OCI-LY7 (cell line): ENCODE measurements around the gene THPO. TPM values are rescaled to one million over a fixed set of nuclear protein-coding genes. Genes with fewer than 3 reads are reported as not detected.

Experiments used
- BruUV-seq: library from RNA; stranded (reverse); fragments of 400-500 nt; replicated peaks from 2 replicates; lab custom pipeline; 2021; lab: Mats Ljungman, UMichigan
- CTCF ChIA-PET: fragments of 300-600 bp; sonication (Branson Sonifier 250); formaldehyde crosslinking; loops from one replicate; lab custom pipeline; 2022; ENCODE audit warnings: antibody characterized with exemption; ENCODE audit not compliant: unreplicated experiment; lab: Charles Lee
- POLR2A ChIA-PET: fragments of 300-600 bp; sonication (Branson Sonifier 250); formaldehyde crosslinking; loops from one replicate; lab custom pipeline; 2022; ENCODE audit warnings: antibody characterized with exemption; lab: Charles Lee
- DNase-seq: peaks from one replicate; pipeline ENCODE4 v3.0.0-alpha.2; 2015; ENCODE audit warnings: low spot score
- H2AFZ ChIP-seq: fragments of 200-600 bp; sonication (generic), shearing (Covaris generic); 2 replicates; pipeline ENCODE4 v1.6.1; 2014; ENCODE audit warnings: mild to moderate bottlenecking, antibody characterized with exemption, low read length, moderate library complexity
- H3K27ac ChIP-seq: fragments of 200-600 bp; sonication (generic); 2 replicates; pipeline ENCODE4 v1.5.1; 2014; ENCODE audit warnings: mixed run types, low read depth, mild to moderate bottlenecking, moderate library complexity, low read length, inconsistent platforms; ENCODE audit not compliant: poor library complexity, severe bottlenecking
- H3K36me3 ChIP-seq: fragments of 200-600 bp; sonication (generic); 2 replicates; pipeline ENCODE4 v1.6.1; 2014; ENCODE audit warnings: mild to moderate bottlenecking, antibody characterized with exemption, low read length, moderate library complexity, mixed read lengths; ENCODE audit not compliant: insufficient read depth
- H3K4me1 ChIP-seq: fragments of 200-600 bp; sonication (generic); 2 replicates; pipeline ENCODE4 v1.5.1; 2014; ENCODE audit warnings: mild to moderate bottlenecking, low read length; ENCODE audit not compliant: insufficient read depth, poor library complexity, severe bottlenecking
- H3K4me2 ChIP-seq: fragments of 200-600 bp; sonication (generic); 2 replicates; pipeline ENCODE4 v1.6.1; 2014; ENCODE audit warnings: mild to moderate bottlenecking, low read length
- H3K4me3 ChIP-seq: fragments of 200-600 bp; sonication (generic); 2 replicates; pipeline ENCODE4 v1.5.1; 2014; ENCODE audit warnings: mild to moderate bottlenecking, low read depth, low read length; ENCODE audit not compliant: poor library complexity, severe bottlenecking
- H3K79me2 ChIP-seq: fragments of 200-600 bp; sonication (generic); 2 replicates; pipeline ENCODE4 v1.6.1; 2016; ENCODE audit warnings: low read depth, mild to moderate bottlenecking, low read length, moderate library complexity, mixed read lengths; ENCODE audit not compliant: insufficient read depth
- H3K9me2 ChIP-seq: fragments of 200-600 bp; sonication (generic); 2 replicates; pipeline ENCODE4 v1.6.1; 2016; ENCODE audit warnings: mild to moderate bottlenecking, low read length, mixed read lengths; ENCODE audit not compliant: insufficient read depth
- H3K9me3 ChIP-seq: fragments of 200-600 bp; sonication (generic); 2 replicates; pipeline ENCODE4 v1.6.1; 2014; ENCODE audit warnings: mild to moderate bottlenecking, mixed run types, low read length, mixed read lengths
- H4K20me1 ChIP-seq: fragments of 200-600 bp; sonication (generic); 2 replicates; pipeline ENCODE4 v1.6.1; 2014; ENCODE audit warnings: mild to moderate bottlenecking, antibody characterized with exemption, low read length, moderate library complexity, mixed read lengths; ENCODE audit not compliant: insufficient read depth
- EZH2phosphoT487 ChIP-seq: fragments of 200-600 bp; sonication (generic); IDR thresholded peaks from 2 replicates; pipeline ENCODE4 v1.6.1; 2018; ENCODE audit warnings: low read depth, borderline replicate concordance, mild to moderate bottlenecking, mixed run types, antibody characterized with exemption, low read length, moderate library complexity, mixed read lengths
- intact Hi-C: fragments of 100-400 bp; cut with micrococcal nuclease; formaldehyde crosslinking; loops from one replicate; pipeline ENCODE4 v1.10.0; 2022; ENCODE audit not compliant: unreplicated experiment
- total RNA-seq, 2 experiments: library from RNA; depleted of rRNA in 1 of 2; stranded (reverse); fragments of >200 nt in 1 of 2; shearing (Covaris generic) in 1 of 2; gene quantifications; 2 replicates each; pipeline ENCODE4 v1.2.3, GENCODE V29; 2014 to 2022
- TF ChIP-seq, protein P1 (sequence below): fragments of 200-600 bp; sonication (generic); conservative IDR thresholded peaks from 2 replicates; pipeline ENCODE4 v1.5.1; 2014; ENCODE audit warnings: mild to moderate bottlenecking, antibody characterized with exemption, low read length, moderate library complexity, mixed read lengths

Gene THPO
- total RNA-seq, 2 experiments from 2014 or later: not detected

DNA sequence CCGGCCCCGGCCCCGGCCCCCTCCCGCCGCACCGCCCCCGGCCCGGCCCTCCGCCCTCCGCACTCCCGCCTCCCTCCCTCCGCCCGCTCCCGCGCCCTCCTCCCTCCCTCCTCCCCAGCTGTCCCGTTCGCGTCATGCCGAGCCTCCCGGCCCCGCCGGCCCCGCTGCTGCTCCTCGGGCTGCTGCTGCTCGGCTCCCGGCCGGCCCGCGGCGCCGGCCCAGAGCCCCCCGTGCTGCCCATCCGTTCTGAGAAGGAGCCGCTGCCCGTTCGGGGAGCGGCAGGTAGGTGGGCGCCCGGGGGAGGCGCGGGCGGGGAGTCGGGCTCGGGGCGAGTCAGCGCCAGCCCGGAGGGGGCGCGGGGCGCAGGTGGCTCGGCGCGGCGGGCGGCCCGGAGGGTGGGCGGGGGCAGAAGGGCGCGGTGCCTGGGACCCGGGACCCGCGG lies 2.2 kb upstream of the THPO start:
- Histone ChIP-seq H3K4me3 (no peak overlapping the region), H4K20me1 (no peaks in the 10 kb centered on the region), H3K4me2 (no peak overlapping the region), H3K36me3 (no peaks in the 10 kb centered on the region), H3K4me1 (peaks cover 9% of the 10 kb centered on the region), H2AFZ (no peak overlapping the region), H3K27ac (no peak overlapping the region), H3K79me2 (no peaks in the 10 kb centered on the region), H3K9me3 (no peaks in the 10 kb centered on the region), H3K9me2 (no peaks in the 10 kb centered on the region)
- BruUV-seq: no TSS peak
- no peak for TF ChIP-seq EZH2phosphoT487
- TF ChIP-seq, protein P1, sequence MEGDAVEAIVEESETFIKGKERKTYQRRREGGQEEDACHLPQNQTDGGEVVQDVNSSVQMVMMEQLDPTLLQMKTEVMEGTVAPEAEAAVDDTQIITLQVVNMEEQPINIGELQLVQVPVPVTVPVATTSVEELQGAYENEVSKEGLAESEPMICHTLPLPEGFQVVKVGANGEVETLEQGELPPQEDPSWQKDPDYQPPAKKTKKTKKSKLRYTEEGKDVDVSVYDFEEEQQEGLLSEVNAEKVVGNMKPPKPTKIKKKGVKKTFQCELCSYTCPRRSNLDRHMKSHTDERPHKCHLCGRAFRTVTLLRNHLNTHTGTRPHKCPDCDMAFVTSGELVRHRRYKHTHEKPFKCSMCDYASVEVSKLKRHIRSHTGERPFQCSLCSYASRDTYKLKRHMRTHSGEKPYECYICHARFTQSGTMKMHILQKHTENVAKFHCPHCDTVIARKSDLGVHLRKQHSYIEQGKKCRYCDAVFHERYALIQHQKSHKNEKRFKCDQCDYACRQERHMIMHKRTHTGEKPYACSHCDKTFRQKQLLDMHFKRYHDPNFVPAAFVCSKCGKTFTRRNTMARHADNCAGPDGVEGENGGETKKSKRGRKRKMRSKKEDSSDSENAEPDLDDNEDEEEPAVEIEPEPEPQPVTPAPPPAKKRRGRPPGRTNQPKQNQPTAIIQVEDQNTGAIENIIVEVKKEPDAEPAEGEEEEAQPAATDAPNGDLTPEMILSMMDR: no peak
- ChIA-PET POLR2A (no interaction called here), CTCF (no interaction called here)
- intact Hi-C loops: no loop called here
- DNase-seq: no peak

DNA sequence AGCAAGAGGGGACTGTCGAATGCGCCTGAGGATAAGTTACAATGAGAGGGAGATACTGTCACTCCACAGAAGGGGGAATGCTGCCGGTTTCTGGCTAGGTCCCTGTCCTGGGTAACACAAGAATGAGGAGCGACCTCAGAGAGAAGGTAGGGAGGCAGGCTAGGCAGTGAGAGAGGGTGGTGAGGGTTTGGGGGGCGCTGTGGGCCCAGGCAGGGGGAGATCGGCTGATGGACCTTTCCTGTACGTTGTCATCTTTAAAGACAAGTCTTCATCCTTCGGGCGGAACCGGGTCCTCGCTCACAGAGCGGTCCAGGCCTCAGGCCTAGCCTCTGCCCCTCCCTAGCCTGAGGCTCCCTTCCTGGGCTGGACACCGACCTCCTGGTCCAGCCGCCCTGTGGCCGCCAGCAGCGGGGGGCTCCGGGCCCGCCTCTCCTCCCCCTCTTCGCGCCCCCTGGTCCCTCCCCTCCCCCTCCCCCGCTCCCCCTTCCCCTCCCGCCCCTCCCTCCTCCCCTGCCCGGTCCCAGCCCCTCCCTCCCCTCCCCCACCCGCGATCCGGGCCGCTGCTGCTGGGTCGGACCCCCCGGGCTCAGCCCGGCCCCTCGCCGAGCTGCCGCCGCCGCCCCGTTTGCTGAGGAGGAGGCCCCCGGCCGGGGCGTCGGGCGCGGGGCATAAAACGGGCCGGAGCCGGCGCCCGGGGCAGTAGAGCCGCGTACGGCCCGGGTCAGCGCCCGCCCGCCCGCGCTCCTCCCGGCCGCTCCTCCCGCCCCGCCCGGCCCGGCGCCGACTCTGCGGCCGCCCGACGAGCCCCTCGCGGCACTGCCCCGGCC lies 1.6 kb upstream of the THPO start, which contains the start of gene CHRD:
TSS of gene CHRD (plus strand) at position 697 of the 827 bp plus-strand sequence. CDS start 265 bp downstream, outside the sequence.
- Histone ChIP-seq H3K4me3 (no peak within 1 kb of the TSS), H3K9me3 (no peaks in the 10 kb centered on the region), H4K20me1 (no peaks in the 10 kb centered on the region), H3K27ac (no peak within 1 kb of the TSS), H2AFZ (no peak within 1 kb of the TSS), H3K4me2 (no peak within 1 kb of the TSS), H3K9me2 (no peaks in the 10 kb centered on the region), H3K79me2 (no peaks in the 10 kb centered on the region), H3K36me3 (no peaks in the 10 kb centered on the region), H3K4me1 (peaks cover 9% of the 10 kb centered on the region)
- DNase-seq: no peak
- ChIA-PET CTCF (no interaction called here), POLR2A (interaction anchor here (0.6 kb wide), 1 partner anchor 306 kb away, joined by 3 read pairs; no protein-coding TSS in a partner anchor)
- BruUV-seq: no TSS peak
- intact Hi-C loops: no loop called here
- TF ChIP-seq, protein P1: no peak
- TF ChIP-seq EZH2phosphoT487: no peak
